GM15510 (cell line): ENCODE results near the gene THRA.

Experiments
- POLR2A ChIP-seq: IDR thresholded peaks from 3 replicates; pipeline ENCODE4 v1.6.1; 2011; ENCODE audit warnings: borderline replicate concordance; ENCODE audit not compliant: insufficient read length; ENCODE audit errors: extremely low read depth

THRA gene

DNA sequence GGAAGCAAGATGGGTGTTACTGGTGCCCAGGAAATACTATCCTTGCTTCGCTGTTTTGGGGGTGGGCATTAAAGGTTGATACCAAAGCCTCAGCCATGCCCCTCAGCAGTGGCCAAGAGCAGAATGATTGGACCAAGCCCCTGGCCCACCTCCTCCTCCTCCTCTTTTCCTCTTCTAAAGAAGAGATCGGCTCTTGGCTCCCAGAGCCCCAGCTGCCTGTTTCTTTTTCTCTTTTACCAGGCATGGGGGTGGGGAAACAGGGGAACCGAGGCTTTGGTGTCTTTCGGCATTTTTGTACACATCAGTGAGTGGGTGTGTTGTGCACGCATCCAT lies 5.8 kb downstream of the THRA start:
- no peak for TF ChIP-seq POLR2A

- TF ChIP-seq POLR2A, result peak; percentile 22
Measured at GRCh38 chr17:40068917-40069750, 6.4 kb downstream of the THRA start.

- no peak for TF ChIP-seq POLR2A
Measured at GRCh38 chr17:40069751-40070708, 7.3 kb downstream of the THRA start.

- TF ChIP-seq POLR2A, result no peak
Measured at GRCh38 chr17:40070709-40071312, 8.0 kb downstream of the THRA start.

GRCh38 chr17:40071313-40072039 lies 8.7 kb downstream of the THRA start:
- TF ChIP-seq POLR2A, result no peak

DNA sequence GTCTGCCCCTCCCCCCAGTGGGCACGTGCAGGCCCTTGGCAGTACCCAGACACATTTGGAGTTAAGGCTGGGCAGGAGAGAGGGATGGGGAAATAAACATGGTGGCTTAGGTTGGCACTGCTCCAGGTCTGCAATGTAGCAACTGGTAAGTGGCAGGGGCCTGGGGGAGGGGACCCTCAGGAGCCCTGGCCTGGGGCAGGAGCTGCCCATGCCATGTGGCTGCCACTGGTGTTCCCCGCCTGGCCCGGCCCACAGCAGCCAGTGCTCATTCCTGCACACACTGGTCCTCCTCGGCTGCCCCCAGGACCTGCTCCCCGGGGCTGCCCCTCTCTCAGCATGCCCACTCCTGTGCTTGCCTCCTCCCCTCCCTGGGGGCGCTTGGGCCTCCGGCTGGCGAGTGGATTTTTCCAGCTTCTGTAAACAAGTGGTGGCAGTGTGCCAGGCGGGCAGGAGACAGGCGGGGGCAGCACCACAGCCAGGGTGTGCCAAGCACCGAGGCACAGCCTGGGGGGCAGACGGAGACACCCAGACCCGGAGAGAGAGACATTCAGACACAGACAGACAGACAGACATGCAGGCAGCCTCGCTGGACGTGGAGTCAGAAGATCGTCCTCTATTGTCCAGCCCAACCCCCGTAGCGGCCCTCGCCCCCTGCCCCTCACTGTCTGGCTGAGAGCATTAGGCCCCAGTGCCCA lies 9.4 kb downstream of the THRA start:
- no peak for TF ChIP-seq POLR2A

GRCh38 chr17:40072735-40073346 lies 10.1 kb downstream of the THRA start:
- TF ChIP-seq POLR2A, result no peak

GRCh38 chr17:40073454-40074174 lies 10.8 kb downstream of the THRA start:
- TF ChIP-seq POLR2A, result no peak

DNA sequence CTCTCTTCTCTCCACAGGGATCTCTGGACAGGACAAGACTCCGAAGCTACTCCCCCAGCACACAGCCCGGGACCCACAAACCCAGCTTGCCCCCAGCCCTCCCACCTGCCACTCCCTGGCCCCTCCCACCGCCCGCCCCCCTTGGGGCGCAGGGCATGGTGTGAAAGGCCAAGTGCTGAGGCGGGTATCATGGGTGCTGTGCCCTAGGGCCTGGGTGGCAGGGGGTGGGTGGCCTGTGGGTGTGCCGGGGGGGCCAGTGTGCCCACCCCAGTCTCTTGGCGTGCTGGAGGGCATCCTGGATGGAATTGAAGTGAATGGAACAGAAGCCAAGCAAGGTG lies 11.4 kb downstream of the THRA start:
- no peak for TF ChIP-seq POLR2A

- TF ChIP-seq POLR2A, result no peak
Measured at GRCh38 chr17:40074871-40075200, 12.1 kb downstream of the THRA start.

GRCh38 chr17:40075201-40075941 lies 12.6 kb downstream of the THRA start:
- TF ChIP-seq POLR2A, result no peak

- TF ChIP-seq POLR2A, result no peak
Measured at GRCh38 chr17:40075942-40076498, 13.3 kb downstream of the THRA start.

DNA sequence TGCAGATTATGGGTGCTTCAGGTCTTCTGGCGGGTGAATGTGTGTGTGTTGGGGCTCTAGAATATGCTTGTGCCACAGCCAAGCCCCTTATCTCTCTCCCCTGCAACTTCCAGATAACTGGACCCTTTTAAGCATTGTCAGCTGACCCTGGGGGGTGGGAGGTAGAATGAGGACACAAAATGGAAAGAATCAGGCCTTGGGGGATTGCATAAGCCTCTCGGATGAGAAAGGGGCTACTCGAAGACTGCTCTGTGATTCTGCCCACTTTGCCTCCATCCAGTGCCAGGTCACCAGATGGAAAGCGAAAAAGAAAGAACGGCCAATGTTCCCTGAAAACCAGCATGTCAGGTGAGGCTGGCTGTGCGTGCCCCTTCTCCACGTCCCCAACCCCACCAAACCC lies 13.8 kb downstream of the THRA start:
- no peak for TF ChIP-seq POLR2A

- TF ChIP-seq POLR2A, result no peak
Measured at GRCh38 chr17:40079545-40079944, 16.8 kb downstream of the THRA start.
